Measurements from ENCODE around the gene TMEM179B. TPM values are rescaled to one million over a fixed set of nuclear protein-coding genes. Genes with fewer than 3 reads are reported as not detected.

The TMEM179B gene
- total and polyA plus RNA-seq, 9 of the 15 experiments (the other 6 are each of a cell fraction or from before 2014, with no cell fraction given) = 27.7 to 105 (median 37.0) TPM

GRCh38 chr11:62753736-62754603 is 33.2 kb upstream of the TMEM179B start, which contains the start of gene ZBTB3 (continued):
- TF ChIP-seq PBX2 (CRISPR knock-in tag; IDR thresholded peaks at IDR 0.05; ENCODE audit: low read depth) = peak; percentile 57
- TF ChIP-seq PBX2 (tag; conservative IDR thresholded peaks at IDR 0.05; ENCODE audit: low read depth) = peak; percentile 98
- TF ChIP-seq ZNF12 (CRISPR knock-in tag; IDR thresholded peaks at IDR 0.05) = no peak
- TF ChIP-seq KLF16 (IDR thresholded peaks at IDR 0.05) = no peak
- peak; percentile 68; the same call in 1 of the 2 replicates for TF ChIP-seq POLR2AphosphoS5 (IDR thresholded peaks at IDR 0.05; ENCODE audit: control insufficient read depth, insufficient read depth, low read depth, low read length)
- TF ChIP-seq, protein P1, sequence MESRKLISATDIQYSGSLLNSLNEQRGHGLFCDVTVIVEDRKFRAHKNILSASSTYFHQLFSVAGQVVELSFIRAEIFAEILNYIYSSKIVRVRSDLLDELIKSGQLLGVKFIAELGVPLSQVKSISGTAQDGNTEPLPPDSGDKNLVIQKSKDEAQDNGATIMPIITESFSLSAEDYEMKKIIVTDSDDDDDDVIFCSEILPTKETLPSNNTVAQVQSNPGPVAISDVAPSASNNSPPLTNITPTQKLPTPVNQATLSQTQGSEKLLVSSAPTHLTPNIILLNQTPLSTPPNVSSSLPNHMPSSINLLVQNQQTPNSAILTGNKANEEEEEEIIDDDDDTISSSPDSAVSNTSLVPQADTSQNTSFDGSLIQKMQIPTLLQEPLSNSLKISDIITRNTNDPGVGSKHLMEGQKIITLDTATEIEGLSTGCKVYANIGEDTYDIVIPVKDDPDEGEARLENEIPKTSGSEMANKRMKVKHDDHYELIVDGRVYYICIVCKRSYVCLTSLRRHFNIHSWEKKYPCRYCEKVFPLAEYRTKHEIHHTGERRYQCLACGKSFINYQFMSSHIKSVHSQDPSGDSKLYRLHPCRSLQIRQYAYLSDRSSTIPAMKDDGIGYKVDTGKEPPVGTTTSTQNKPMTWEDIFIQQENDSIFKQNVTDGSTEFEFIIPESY (CRISPR knock-in tag; IDR thresholded peaks at IDR 0.05) = peak; percentile 57; the same call in 1 of the 2 replicates
- no peak for TF ChIP-seq ZNF398 (CRISPR knock-in tag; IDR thresholded peaks at IDR 0.05)
- TF ChIP-seq NFE2 (IDR thresholded peaks at IDR 0.05; ENCODE audit: low read depth) = no peak
- no peak for TF ChIP-seq ZNF239 (CRISPR knock-in tag; IDR thresholded peaks at IDR 0.05)
- no peak for TF ChIP-seq RNF2 (IDR thresholded peaks at IDR 0.05)
- no peak for TF ChIP-seq NCOA6 (IDR thresholded peaks at IDR 0.05)
- no peak for TF ChIP-seq NFXL1 (CRISPR knock-in tag; IDR thresholded peaks at IDR 0.05)
- TF ChIP-seq ZNF184 (CRISPR knock-in tag; IDR thresholded peaks at IDR 0.05) = no peak
- TF ChIP-seq ZFPM2 (CRISPR knock-in tag; IDR thresholded peaks at IDR 0.05) = no peak
- peak in 1 of 2 experiments; percentile 45; a peak in 1 of 4 replicates for TF ChIP-seq FOXK2 (conservative IDR thresholded peaks at IDR 0.05 in 1 of 2, IDR thresholded peaks at IDR 0.05 in 1 of 2; ENCODE audit: low read depth in 2 of 2)
- TF ChIP-seq ZNF316 (IDR thresholded peaks at IDR 0.05) = 0 out of 2 replicates have a peak, but pooled peaks have one; percentile 7
- no peak for TF ChIP-seq DEAF1 (CRISPR knock-in tag; IDR thresholded peaks at IDR 0.05)
- no peak for TF ChIP-seq ZNF764 (CRISPR knock-in tag; IDR thresholded peaks at IDR 0.05; ENCODE audit: low read depth)
- peak; percentile 92 for TF ChIP-seq PML (IDR thresholded peaks at IDR 0.05; ENCODE audit: low read length)
